Measurements from ENCODE around the gene TOR2A.

Gene TOR2A

GRCh38 chr9:127694890-127695720 lies 40.0 kb downstream of the TOR2A start:
- DNase-seq, result no peak

- no peak for DNase-seq
Measured at GRCh38 chr9:127693697-127694096, 41.4 kb downstream of the TOR2A start.

GRCh38 chr9:127693143-127693542 lies 42.0 kb downstream of the TOR2A start:
- DNase-seq, result no peak

GRCh38 chr9:127692071-127692470 lies 43.0 kb downstream of the TOR2A start:
- no peak for DNase-seq

GRCh38 chr9:127690735-127691134 lies 44.4 kb downstream of the TOR2A start:
- no peak for DNase-seq

GRCh38 chr9:127689329-127690000 lies 45.6 kb downstream of the TOR2A start:
- DNase-seq, result no peak

- no peak for DNase-seq
Measured at GRCh38 chr9:127686461-127687393, 48.4 kb downstream of the TOR2A start.

GRCh38 chr9:127684576-127684975 lies 50.5 kb downstream of the TOR2A start:
- no peak for DNase-seq

- no peak for DNase-seq
Measured at GRCh38 chr9:127683723-127684122, 51.4 kb downstream of the TOR2A start.

GRCh38 chr9:127682351-127683136 lies 52.5 kb downstream of the TOR2A start:
- DNase-seq, result no peak
